Activated CD8-positive, alpha-beta memory T cell treated with anti-CD3 and anti-CD28 coated beads, Interleukin-2, amount 50 U/mL, for 1 hour (primary cell): ENCODE measurements around the gene PML.
"Not testable (repeated sequence)": the region's sequence is repeated elsewhere in the genome, so short reads cannot be mapped to it uniquely, and the experiment has no call there.

Experiments used
- DNase-seq: peaks from one replicate; pipeline ENCODE4 v3.0.0-alpha.2; 2020; ENCODE audit errors: extremely low read depth

The PML gene

DNA sequence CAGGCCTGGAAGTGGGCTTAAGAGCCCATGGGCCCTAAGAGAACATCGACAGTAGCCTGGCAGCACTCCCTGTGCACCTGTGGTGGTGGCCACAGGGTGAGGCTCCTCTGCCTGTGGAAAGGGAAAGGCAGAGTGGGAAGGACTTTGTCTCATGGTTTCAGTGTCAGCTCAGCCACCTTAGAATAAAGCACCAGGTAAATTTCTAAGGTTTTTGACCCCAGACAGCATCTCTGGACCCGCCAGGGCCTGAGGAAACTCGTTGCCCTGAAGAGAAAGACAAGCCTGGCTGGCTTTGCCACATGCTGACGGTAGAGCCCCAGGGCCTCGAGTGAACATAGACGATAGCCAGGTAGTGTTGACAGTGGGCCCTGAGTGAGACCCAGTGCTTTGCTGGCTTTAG is 65.7 kb downstream of the PML start:
- no peak for DNase-seq

DNA sequence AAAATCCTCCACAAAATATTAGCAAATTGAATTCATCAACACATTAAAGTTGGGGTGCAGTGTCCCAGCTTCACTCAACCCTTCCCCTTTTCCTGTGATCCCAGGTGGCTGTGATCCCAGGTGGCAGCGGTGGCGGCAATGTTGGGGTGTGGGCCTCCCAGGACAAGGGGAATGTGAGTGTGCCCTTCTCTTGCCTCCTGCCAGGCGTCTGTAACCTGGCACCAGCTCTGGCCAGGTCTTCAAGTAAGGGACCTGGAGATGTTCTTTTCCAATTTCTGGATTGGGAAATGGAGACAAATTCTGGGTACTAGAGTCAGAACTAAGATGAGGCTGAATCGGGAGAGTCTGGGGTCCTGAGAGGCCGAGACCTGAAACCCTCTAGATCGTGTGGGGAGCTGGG is 67.7 kb downstream of the PML start:
- DNase-seq = no peak

DNA sequence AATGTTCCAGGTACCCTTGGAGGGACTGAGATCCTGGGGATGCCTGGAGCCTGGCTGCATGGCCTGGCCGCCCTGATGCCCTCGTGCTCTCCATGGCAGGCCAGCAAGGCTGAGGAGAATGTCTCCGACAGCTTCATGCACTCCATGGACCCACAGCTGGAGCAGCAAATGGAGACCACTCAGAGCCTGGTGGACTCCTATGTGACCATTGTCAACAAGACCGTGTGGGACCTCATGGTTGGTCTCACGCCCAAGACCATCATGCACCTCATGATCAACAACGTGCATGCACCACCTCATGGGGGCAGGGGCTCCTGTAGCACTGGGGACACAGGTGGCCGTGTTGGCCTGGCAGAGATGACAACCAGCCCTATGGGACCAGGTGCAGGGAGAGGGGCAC is 68.2 kb downstream of the PML start:
- DNase-seq = no peak

DNA sequence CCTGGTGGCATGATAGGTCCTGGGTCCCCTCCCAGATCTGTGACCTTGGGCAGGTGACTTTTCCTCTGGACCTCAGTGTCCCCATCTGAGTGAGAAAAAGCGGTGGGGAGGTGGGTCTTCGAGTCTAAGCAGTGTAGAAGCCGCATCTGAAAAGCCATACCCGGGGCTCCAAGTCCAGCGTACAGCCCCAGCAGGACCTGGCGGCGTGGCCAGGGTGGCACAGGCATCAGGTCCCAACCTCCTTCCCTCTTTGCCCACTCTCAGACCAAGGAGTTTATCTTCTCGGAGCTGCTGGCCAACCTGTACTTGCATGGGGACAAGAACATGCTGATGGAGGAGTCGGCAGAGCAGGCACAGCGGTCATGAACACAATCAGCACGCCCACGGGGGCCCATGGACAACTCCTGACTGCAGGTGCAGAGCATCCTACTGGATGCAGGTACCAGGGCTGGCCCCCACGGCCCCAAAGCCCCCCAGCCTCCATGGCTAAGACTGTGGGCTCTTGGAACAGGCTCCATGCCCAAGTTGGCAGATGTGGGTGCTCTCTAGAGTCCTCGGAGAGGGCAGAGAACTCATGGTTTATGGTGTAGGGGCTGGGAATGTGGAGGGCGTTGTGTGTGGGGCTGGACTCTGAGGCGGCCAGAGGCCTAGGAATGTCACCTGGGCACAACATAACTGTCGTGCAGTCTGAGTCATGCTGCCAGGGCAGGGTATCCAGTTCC is 69.1 kb downstream of the PML start:
- not testable (repeated sequence) for DNase-seq

DNA sequence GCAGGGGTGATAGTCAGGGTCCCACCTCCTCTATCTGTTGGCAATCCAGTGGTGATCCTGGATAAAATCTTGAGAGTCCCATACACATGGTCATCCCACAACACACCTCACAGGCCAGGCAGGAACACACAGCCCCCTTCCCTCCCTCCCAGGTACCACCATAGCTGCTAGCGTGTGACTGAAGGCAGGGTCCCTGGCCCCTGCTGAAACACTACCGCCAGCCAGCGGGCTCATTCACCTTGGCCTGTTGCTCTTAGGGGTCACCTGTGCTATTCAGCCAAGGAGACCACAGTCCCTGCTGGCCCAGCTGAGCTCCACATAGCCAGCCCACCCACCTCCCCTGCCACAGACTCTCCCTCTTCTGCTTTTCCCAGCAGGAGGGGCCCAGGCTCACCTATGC is 69.7 kb downstream of the PML start:
- not testable (repeated sequence) for DNase-seq

DNA sequence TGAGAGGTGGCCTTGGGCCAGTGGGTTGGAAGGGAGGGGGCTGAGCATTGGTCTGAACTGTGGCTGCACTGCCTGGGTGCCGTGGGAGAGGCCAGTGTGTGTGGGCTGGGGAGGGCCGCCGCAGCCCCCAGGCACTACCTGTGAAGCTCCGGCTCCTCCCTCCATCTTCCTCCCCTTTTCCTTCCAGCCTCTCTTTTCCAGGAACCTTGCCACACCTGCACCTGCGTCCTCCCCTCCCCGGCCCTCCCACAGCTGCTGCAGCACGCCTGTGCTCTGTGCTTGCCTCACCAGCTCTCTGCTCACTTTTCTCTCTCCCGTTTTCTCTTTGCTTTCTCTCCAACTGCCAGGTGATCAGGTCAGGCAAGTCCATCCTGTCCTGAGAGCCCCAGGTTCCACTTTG is 70.3 kb downstream of the PML start:
- DNase-seq = not testable (repeated sequence)

DNA sequence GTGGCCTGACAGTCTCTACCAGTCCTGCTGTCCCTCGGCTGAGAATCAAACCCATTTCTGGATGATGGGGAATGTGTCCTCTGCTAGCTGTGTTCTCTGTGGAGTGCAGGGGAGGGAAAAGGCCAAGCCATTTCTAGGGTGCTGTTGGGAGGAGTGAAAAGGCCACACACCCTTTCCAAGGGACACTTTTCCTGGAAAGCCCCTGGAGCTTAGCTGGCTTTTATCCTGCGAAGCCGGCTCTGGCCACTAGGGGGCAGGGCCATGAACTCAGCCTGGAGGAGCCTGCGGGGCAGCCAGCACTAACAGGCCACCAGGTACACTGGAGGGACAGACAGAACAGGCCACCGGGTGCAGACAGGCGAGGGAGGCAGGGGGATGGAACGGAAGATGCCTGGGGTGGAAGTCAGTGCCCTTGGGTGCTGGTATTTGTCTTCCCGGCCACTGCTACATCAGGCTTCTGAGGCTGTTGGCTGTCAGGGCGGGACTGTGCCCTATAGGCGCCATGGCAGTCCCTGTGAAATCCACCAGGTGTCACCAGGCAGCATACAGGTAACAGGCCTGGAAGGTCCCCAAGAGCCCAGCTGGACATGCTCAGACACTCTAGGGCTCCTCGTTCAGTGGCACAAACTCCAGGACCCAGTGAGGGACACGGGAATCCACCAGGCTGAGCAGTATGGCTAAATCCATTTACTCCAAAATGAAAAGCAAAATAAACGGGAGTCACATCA is 71.3 kb downstream of the PML start:
- not testable (repeated sequence) for DNase-seq

DNA sequence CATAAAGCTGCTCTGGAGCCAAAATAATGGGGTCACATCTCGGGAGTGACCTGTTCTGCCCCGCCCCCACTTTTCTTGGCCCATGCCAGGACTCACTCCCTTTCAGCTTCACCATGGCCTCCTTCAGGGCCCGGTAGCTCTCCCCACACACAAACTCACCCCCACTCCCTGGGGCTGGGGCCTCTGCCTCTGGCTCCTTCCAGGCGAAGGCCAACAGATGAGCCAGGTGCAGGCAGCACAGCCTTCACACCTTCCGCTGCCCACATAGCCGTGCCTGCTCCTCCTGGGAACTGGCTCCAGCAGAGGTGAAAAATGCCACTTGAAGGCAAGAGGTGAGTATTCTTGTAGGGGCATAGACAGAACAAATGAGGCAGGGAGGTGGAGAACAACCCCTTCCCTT is 77.1 kb downstream of the PML start:
- not testable (repeated sequence) for DNase-seq

DNA sequence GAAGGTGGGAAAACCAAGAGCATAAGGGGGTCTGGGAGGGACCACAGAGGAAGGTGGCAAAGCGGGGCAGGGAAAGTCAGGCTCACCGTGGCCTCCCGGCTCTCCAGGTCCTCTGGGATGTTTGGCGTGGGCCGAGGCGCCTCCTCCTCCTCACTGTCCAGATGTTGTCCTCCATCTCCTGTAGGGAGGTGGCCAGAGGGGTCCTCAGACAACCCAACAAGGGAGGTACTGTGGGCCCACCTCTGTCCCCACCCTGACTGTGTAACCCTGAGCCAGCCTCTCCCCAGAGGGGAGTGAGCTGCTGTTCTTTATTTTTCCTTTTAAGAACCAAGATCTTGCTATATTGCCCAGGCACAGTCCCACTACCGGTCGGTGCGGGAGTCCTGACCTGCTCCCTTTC is 77.6 kb downstream of the PML start:
- DNase-seq = not testable (repeated sequence)

DNA sequence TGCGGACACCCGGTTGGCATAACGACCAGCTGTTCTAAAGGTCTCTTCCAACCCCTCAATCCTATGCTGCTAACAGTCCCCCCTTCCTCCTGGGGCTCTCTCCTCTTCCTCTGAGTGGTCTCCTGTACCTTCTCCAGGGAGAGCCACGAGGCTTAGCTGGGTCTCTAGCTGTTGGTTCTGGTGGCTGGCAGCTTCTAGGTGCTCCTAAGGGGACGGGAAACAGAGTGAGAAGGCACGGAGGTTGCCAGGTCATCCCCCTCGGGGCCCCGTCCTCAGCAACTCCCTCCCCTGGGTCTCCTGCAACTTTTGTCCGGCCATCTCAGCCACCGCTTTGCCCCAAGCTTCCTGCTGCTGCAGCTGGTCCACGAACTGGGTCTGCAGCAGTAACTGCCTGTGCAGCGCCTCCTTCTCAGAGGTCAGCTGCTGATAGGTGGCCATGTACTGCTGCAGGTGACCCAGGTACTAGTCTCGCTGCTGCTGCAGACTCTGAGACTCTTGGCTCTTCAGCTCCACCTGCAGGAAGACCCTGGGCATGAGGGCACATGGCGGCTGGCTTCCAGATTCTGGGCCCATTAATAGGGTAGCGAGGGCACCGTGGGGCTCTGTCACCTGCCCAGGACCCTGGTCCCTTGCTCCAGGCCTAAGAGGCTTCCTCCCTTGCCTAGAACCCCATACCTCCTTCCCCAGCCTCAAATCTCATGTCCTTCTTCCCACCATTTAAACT is 78.3 kb downstream of the PML start:
- not testable (repeated sequence) for DNase-seq

DNA sequence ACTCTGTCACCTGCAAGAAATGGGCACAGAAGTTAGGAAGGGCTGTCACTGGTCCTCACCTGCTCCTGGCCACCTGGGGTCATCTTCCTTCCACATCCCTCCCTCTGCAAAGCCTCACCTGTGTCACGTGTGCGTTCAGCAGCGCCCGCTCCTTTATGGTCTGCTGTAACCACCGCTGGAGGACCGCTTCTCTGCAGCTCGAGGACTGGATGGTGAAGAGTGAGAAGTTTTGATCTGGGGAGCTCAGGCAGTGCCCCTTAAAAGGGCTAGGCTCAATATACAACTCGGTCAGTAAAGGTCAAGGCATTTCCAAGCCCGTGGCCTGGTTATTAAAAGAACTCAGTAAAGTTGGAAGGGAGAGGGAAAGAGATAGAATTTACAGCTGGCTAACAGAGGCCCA is 81.3 kb downstream of the PML start:
- DNase-seq = not testable (repeated sequence)

DNA sequence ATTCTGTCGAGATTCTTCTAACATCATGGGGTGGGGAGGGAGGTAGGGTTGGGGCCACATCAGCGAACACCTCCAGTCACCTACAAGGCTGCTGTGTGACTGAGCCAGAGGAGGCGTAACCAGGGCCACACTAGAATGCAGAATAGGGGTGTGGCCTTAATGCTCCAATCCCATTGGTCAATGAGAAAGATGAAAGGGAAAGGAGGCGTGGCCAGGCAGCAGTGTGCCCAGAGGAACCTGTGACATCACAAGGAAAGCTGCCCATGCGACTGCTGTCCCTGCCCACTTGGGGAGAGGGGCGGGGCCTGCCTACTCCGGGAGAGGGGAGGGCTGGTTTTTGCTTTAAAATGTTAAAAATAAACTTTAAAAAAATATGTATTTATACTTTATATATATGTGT is 87.9 kb downstream of the PML start, which contains the start of gene GOLGA6A:
GOLGA6A (minus strand) TSS at position 101 of the 400 bp plus-strand sequence; CDS start at position 60, 41 bp downstream.
- DNase-seq = not testable (repeated sequence)

DNA sequence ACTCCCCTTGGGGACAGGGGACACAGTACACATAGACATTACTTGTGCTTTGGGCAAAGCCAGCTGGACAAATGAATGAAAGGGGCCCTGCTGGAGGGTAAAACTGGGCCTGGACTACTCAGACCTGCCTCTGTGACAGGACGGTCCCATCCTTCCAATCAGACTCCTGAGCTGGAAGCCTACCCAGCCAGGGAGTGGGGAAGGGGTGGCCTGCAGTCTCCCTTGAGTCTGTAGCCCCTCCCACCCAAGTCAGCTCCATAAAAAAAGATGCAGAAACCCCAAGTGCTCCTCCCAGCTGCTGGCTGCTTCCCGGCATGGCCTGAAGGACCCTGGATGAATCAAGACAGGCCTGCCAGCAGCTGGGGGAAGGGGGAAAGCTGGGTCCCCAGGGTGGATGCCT is 100.1 kb downstream of the PML start:
- DNase-seq = not testable (repeated sequence)

DNA sequence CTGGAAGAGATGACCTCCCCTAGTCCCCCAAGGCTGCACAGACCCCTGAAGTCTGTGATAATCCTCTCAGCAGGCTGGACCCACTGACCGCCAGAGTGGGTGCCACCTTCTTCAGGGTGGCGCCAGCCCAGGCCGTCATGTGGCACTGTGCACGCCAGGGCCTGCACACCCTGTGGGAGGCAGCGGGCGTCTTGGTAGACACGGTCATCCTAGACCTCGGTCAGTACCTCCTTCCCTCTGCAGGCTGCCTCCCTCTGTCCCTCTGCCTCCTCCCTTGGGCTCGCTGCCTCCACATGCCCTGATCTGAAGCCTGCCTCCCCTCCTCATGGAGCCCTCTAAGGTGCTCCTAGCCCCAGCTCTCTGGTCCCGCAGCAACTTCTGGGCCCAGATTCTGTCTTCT is 101.1 kb downstream of the PML start:
- DNase-seq = not testable (repeated sequence)

DNA sequence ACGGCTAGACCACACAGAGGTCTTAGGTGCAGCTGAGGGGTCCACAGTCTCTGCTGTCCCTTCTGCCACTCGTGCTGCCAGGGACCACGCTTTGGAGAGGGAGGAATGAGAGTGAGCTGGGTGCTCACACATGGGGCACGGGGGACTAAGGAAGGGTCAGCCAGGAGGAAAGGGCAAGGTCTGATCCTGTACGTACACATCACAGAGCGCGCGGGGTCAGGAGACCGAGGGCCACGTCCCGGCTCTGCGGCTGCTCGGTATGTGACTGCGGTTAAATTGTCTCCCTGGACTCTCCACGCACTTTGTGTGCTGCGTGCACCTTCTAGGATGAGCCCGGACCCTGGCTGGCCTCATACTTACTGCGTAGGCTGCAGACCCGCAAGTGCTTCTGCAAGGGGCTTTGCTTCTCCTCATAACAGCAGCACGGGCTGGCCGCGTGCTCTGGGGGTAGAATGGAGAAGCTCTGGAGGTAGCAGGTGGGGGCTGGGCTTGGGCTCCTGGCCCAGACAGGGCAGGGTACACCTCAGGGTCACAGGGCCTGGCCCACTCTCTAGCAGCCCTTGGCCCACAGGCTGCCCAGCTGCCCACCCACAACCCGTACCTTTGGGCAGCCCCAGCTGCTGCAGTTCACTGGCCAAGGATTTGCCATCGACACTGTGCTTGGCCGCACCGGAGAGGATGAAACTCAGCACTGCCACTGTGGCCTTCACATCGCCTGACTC is 102.4 kb downstream of the PML start:
- DNase-seq = not testable (repeated sequence)
